Esophagus squamous epithelium (tissue), 5 donors: ENCODE measurements around the gene TRIM33. TPM values are rescaled to one million over a fixed set of nuclear protein-coding genes. Genes with fewer than 3 reads are reported as not detected.
"Not testable (repeated sequence)": the region's sequence is repeated elsewhere in the genome, so short reads cannot be mapped to it uniquely, and the experiment has no call there.

ENCODE experiments used
- DNase-seq: peaks from one replicate; lab custom pipeline; 2025; lab: John Stamatoyannopoulos, UW
- H3K27ac ChIP-seq, 4 donors: fragments of 200-600 bp; sonication (generic); one replicate each; pipeline ENCODE4 v1.5.1; 2016 to 2019; ENCODE audit warnings: mild to moderate bottlenecking in 1 of 4
- H3K27me3 ChIP-seq, 4 donors: fragments of 200-600 bp; sonication (generic); 1 replicate in 3 of 4; 2 replicates in 1 of 4; pipeline versions ENCODE4 v1.5.1 to v1.6.0; 2017 to 2021; ENCODE audit warnings: antibody characterized with exemption in 1 of 4
- H3K36me3 ChIP-seq, 3 donors: fragments of 200-600 bp; sonication (generic); one replicate each; pipeline ENCODE4 v1.5.1; 2016 to 2019
- H3K4me1 ChIP-seq, 3 donors: fragments of 200-600 bp; sonication (generic); one replicate each; pipeline ENCODE4 v1.5.1; 2017 to 2019
- H3K4me3 ChIP-seq, 4 donors: fragments of 200-600 bp; sonication (generic); 1 replicate in 3 of 4; 2 replicates in 1 of 4; pipeline ENCODE4 v1.5.1; 2016 to 2019; ENCODE audit warnings: mild to moderate bottlenecking in 2 of 4, moderate library complexity in 1 of 4
- H3K9me3 ChIP-seq, 3 donors: fragments of 200-600 bp; sonication (generic); one replicate each; pipeline ENCODE4 v1.5.1; 2016 to 2019
- POLR2A ChIP-seq, 4 donors: fragments of 450-650 bp; IDR thresholded peaks; one replicate each; pipeline ENCODE4 v1.6.1; 2017; ENCODE audit warnings: antibody characterized with exemption in 4 of 4, mild to moderate bottlenecking in 4 of 4, moderate library complexity in 3 of 4
- WGBS, 2 donors: methylation state at CpG; one replicate each; pipeline ENCODE4 v1.1.5; 2018; 5-methylcytosine and 5-hydroxymethylcytosine counted together
- intact Hi-C: fragments of 100-400 bp; cut with DNase I; formaldehyde crosslinking; loops from one replicate; pipeline ENCODE4 v1.15.0; 2022
- total RNA-seq, 4 donors: library from RNA; depleted of rRNA; stranded (reverse); fragments of >200 nt; gene quantifications; one replicate each; pipeline ENCODE4 v1.1.0, GENCODE V29; 2016
- TF ChIP-seq, protein P1 (sequence below), 6 experiments: fragments of 450-650 bp in 4 of 6; fragments of 200-600 bp in 2 of 6; sonication (generic) in 2 of 6; IDR thresholded peaks; one replicate each; pipeline ENCODE4 v1.5.1; 2016 to 2019; ENCODE audit warnings: antibody characterized with exemption in 6 of 6, mild to moderate bottlenecking in 4 of 6, moderate library complexity in 4 of 6
- donor health status: DM: yes; HTN: yes; CAD: no.

The TRIM33 gene
- total RNA-seq, 4 donors from 2014 or later: 19.1 to 38.7 (median 25.4) TPM

DNA sequence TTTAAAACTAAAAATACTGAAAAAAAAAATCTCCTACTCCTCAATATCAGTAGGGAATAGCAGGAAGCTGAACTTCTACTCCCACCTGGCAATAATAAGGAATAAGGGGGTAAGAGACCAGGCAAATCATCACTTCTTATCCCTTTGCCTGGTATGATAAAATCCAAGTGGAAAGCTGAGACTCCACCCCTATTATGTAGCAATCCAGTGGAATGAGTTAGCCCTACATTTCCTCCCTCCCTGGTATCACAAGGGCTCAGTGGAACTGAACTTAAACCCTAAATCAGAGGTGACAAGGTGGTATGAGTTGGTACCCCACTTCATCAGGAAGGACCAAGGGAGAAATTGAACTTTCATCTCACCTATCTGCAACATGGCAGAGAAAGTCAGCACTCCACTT, 25.7 kb downstream of the TRIM33 start:
- no peak overlapping the region for H3K27ac ChIP-seq
- no peaks in the 10 kb centered on the region for H3K9me3 ChIP-seq
- H3K4me3 ChIP-seq: no peak overlapping the region
- no peaks in the 10 kb centered on the region for H3K36me3 ChIP-seq
- DNase-seq: no peak
- TF ChIP-seq POLR2A (IDR thresholded peaks at IDR 0.05): no peak
- TF ChIP-seq, protein P1, sequence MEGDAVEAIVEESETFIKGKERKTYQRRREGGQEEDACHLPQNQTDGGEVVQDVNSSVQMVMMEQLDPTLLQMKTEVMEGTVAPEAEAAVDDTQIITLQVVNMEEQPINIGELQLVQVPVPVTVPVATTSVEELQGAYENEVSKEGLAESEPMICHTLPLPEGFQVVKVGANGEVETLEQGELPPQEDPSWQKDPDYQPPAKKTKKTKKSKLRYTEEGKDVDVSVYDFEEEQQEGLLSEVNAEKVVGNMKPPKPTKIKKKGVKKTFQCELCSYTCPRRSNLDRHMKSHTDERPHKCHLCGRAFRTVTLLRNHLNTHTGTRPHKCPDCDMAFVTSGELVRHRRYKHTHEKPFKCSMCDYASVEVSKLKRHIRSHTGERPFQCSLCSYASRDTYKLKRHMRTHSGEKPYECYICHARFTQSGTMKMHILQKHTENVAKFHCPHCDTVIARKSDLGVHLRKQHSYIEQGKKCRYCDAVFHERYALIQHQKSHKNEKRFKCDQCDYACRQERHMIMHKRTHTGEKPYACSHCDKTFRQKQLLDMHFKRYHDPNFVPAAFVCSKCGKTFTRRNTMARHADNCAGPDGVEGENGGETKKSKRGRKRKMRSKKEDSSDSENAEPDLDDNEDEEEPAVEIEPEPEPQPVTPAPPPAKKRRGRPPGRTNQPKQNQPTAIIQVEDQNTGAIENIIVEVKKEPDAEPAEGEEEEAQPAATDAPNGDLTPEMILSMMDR (IDR thresholded peaks at IDR 0.05): no peak
- H3K4me1 ChIP-seq: peaks cover 4 to 30% (median 5%) of the 10 kb centered on the region in 3 donors
- no peaks in the 10 kb centered on the region for H3K27me3 ChIP-seq
- intact Hi-C loops: no loop called here

DNA sequence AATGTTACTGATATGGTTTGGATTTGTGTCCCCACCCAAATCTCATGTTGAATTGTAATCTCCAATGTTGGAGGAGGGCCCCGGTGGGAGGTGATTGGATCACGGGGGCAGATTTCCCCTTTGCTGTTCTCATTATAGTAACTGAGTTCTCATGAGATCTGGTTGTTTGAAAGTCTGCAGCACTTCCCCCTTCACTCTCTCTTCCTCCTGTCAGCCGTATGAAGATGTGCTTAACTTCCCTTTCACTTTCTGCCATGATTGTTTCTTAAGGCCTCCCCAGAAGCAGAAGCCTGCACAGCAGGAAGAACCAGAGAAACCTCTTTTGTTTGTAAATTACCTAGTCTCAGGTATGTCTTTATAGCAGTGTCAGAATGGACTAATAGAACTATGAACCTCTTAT, 28.4 kb downstream of the TRIM33 start:
- TF ChIP-seq, protein P1 (IDR thresholded peaks at IDR 0.05): no peak
- no peak for TF ChIP-seq POLR2A (IDR thresholded peaks at IDR 0.05)
- WGBS, 2 donors: 55 to 65% methylated on average over 3 of the region's 3 CpGs

DNA sequence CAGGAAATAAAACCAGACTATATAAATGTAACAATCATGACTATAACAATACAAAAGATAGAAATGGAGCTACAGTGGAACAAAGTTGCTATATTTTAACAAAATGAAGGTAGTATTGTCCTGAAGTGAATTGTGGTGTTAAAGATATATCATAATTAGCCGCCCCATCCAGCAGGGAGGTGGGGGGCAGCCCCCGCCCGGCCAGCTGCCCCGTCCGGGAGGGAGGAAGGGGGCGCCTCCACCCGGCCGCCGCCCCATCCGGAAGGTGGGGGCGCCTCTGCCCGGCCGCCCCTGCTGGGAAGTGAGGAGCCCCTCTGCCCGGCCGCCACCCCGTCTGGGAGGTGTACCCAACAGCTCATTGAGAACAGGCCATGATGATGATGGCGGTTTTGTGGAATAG, 31.4 kb downstream of the TRIM33 start:
- 20 to 88% methylated on average over 1 of the region's 17 CpGs for WGBS, 2 donors
- intact Hi-C loops, H3K27me3 ChIP-seq, H3K9me3 ChIP-seq, H3K4me3 ChIP-seq, DNase-seq, H3K36me3 ChIP-seq, H3K27ac ChIP-seq: not testable (repeated sequence)
- peaks cover 4 to 38% (median 5%) of the 10 kb centered on the region in 3 donors for H3K4me1 ChIP-seq

More for the DNA sequence above, 28.4 kb downstream of the TRIM33 start:
- Histone ChIP-seq H3K9me3 (no peaks in the 10 kb centered on the region), H3K4me3 (no peak overlapping the region), H3K27ac (peak overlapping the region in 2 of 4 donors; percentile 40 to 45), H3K36me3 (no peaks in the 10 kb centered on the region), H3K4me1 (peaks cover 4 to 22% (median 5%) of the 10 kb centered on the region in 3 donors), H3K27me3 (no peaks in the 10 kb centered on the region)
- no peak for DNase-seq
- intact Hi-C loops: no loop called here

DNA sequence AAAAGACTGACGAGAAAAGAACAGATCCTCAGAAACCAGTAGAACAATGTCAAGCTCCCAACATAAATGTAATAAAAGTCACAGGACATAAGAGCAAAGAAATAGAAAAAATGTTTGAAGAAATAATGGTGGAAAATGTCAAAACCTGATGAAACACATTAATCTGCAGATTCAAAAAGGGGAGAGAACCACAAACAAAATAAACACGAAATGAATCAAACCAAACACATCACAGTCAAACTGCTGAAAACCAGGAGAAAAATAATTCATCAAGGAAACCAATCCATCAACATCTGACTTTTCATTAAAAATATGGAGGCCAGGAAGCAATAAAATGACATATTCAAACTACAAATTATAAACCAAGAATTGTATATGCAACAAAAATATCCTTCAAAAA, 31.9 kb downstream of the TRIM33 start:
- H3K27ac ChIP-seq: no peak overlapping the region
- H3K9me3 ChIP-seq: no peaks in the 10 kb centered on the region
- no peak for TF ChIP-seq POLR2A (IDR thresholded peaks at IDR 0.05)
- TF ChIP-seq, protein P1 (IDR thresholded peaks at IDR 0.05): no peak
- 87 to 97% methylated on average over 2 of the region's 2 CpGs for WGBS, 2 donors
- H3K36me3 ChIP-seq: no peaks in the 10 kb centered on the region
- H3K4me1 ChIP-seq: peaks cover 4 to 38% (median 5%) of the 10 kb centered on the region in 3 donors
- H3K4me3 ChIP-seq: no peak overlapping the region
- intact Hi-C loops: no loop called here
- H3K27me3 ChIP-seq: no peaks in the 10 kb centered on the region
- DNase-seq: no peak

DNA sequence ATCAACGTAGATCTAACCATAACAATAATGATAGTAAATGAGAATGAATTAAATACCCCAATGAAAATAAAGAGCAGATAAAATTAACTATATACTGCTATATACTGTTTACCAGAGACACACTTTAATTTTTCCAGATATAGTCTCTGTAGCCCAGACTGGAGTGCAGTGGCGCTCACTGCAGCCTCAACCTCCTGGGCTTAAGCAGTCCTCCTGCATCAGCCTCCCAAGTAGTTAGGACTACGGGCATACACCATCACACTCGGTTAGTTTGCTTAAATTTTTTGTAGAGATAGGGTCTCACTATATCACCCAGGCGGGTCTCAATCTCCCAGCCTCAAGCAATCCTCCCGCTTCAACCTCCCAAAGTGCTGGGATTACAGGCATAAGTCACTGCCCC, 37.2 kb downstream of the TRIM33 start:
- TF ChIP-seq POLR2A (IDR thresholded peaks at IDR 0.05): no peak
- TF ChIP-seq, protein P1 (IDR thresholded peaks at IDR 0.05): no peak
- peak overlapping the region in 1 of 4 donors; percentile 22 for H3K27ac ChIP-seq

DNA sequence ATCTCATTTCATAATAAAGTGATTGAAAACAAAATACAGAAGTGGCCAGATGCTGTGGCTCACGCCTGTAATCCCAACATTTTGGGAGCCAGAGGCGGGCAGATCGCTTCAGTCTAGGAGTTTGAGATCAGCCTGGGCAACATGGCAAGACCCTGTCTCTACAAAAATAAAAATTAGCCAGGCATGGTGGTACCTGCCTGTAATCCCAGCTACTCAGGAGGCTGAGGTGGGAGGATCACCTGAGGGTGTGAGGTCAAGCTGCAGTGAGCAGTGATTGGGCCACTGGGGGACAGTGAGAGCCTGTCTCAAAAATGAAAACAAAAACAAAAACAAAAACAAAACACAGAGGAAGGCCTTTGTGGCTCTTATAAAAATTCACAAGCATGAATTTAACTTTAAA, 38.6 kb downstream of the TRIM33 start:
- peaks cover 10 to 57% (median 15%) of the 10 kb centered on the region in 3 donors for H3K4me1 ChIP-seq
- intact Hi-C loops: no loop called here
- no peak overlapping the region for H3K4me3 ChIP-seq
- no peaks in the 10 kb centered on the region for H3K9me3 ChIP-seq
- peaks cover 0 to 5% (median 0%) of the 10 kb centered on the region in 3 donors for H3K36me3 ChIP-seq
- DNase-seq: no peak
- H3K27ac ChIP-seq: no peak overlapping the region
- WGBS, 2 donors: 86 to 98% methylated on average over 3 of the region's 3 CpGs
- no peaks in the 10 kb centered on the region for H3K27me3 ChIP-seq
- TF ChIP-seq, protein P1 (IDR thresholded peaks at IDR 0.05): no peak
- no peak for TF ChIP-seq POLR2A (IDR thresholded peaks at IDR 0.05)

More for the DNA sequence above, 37.2 kb downstream of the TRIM33 start:
- H3K9me3 ChIP-seq: no peaks in the 10 kb centered on the region
- no peaks in the 10 kb centered on the region for H3K27me3 ChIP-seq
- intact Hi-C loops: no loop called here
- DNase-seq: no peak
- WGBS, 2 donors: 89 to 98% methylated on average over 5 to 6 of the region's 6 CpGs
- H3K4me1 ChIP-seq: peaks cover 2 to 43% (median 3%) of the 10 kb centered on the region in 3 donors
- peaks cover 0 to 5% (median 0%) of the 10 kb centered on the region in 3 donors for H3K36me3 ChIP-seq
- no peak overlapping the region for H3K4me3 ChIP-seq
